Stimulated activated CD8-positive, alpha-beta memory T cell treated with anti-CD3 and anti-CD28 coated beads, Interleukin-12 subunit alpha, Interleukin-12 subunit beta, amount 100 ng/mL, for 24 hours (primary cell): ENCODE measurements around the gene TSPAN2.

ENCODE experiments used
- DNase-seq: peaks from one replicate; pipeline ENCODE4 v3.0.0-alpha.2; 2020; ENCODE audit errors: extremely low read depth

The TSPAN2 gene

DNA sequence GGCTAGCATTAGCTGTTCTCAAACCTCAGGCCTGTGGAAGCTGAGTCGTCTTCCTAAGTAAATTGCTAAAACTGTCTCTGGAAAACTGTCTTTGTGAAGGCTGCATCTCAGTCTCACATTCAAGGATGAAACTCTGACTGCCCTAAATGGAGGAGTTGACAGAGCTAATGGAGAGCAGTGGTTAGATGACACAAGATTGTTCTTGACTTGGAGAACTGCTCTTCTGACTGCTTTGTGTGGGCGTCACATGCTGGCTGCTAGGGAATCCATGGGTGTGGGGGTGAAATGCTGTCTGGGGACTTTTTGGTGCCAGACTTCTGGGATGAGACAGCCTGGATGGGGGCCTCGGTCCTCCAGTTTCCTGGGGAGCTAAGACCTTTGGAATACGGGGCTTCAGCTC lies 24.5 kb upstream of the TSPAN2 start:
- no peak for DNase-seq

DNA sequence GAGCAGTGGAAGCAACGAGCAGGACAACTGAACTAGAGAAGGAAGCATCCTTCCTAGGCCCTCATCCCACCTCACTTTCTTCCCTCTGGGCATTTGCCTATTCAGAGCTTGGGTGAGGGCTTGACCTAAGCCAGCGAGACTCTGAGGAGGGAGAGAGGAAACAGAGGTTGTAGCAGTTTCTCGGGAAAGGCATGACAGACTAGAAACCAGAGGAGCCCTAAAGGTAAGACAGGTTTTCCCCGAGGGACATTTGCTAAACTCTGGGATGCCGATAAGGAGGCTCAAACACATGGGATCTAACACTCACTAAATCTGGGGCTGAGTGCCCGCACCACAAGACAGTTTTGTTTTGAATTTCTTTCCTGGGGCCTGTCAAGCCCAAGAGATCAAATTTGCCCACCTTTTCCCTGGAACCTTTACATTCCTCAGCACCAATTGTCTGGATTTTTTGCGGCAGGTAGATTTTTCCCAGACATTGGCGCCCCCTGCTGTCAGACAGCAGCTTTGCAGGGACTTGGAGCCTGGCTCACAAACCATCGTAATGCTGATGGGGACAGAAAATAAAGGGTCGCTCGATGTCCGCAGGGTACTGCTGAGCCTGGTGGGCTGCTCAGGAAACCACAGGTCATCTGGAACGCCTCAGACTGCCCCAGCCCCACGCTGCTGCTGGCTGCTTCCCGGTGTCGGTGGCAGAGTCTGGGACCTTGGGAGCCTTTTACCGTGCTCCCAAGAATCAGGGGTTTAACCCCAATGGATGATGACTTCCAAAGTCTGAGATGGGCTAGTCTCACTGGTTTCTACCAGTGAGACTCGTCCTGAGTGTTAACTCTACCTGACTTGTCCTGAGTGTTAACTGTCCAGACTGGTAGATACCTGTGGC lies 23.4 kb upstream of the TSPAN2 start:
- no peak for DNase-seq

DNA sequence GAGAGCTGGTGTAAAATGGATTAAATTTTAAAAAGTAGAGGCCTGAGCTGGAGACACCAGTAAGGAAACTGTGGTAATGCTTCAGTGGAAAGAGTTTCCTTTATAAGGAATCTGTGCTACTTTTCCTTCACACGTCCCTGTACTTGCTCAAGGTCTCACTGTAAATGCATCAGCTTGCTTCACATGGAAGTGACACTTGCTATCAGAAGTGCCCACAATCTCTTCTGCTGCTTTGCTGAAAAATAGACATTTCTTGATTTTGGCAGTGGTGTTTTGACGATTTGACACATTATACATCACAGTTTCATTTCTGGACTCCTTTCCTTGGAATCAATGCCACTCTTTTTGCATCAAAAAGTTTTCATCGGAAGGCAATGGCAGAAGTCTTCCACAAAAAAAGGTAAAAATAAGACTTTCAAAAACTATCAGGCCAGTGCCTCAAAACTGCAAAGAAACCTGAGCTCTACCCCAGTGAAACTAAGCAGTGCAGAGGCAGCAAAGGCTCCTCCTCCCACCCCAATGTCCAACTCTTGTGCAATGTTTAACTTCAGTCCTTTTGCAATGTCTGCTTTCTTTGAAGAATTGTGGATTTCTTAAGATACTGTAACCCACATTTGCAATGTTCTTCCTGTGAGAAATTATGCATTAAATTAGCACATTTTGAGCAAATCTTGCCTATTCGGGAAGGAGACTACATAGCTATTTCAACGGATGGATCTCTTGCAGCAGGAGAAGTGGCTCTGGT lies 18.4 kb upstream of the TSPAN2 start:
- DNase-seq = no peak

DNA sequence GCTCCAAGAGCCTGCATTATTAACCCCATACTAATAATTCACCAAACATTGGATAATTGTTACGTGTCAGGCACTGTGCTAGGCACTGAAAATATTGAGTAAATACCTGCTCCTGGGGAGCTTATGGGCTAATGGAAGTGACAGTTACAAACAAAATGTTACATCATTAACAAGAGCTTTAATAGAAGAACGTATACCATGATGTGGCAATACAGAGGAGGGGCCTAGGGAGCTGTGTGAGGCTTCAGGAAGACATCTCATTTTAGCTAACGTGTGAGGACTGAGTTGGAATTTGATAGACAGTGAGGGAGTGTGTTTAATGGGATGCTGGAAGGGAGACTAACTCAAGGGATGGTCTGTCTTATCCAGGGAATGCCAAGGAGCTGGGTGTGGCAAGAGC lies 16.5 kb upstream of the TSPAN2 start:
- DNase-seq = no peak

DNA sequence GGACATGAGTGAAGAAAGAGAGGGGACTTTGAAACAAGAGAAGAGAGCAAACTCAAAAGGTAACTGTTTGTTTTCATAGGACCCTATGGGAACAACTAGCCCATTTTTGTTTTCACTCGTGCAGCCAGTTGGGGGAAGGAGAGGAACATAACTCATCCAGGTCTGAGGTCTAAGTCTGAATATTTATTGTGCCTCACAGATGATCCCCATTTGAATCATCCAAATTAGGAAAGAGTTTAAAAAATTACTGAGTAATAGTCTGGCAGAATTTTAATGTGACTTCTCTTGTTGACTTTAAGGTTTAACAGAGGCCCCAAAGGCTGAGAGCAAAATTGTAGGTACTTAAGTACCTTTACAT lies 10.4 kb upstream of the TSPAN2 start:
- DNase-seq = no peak

DNA sequence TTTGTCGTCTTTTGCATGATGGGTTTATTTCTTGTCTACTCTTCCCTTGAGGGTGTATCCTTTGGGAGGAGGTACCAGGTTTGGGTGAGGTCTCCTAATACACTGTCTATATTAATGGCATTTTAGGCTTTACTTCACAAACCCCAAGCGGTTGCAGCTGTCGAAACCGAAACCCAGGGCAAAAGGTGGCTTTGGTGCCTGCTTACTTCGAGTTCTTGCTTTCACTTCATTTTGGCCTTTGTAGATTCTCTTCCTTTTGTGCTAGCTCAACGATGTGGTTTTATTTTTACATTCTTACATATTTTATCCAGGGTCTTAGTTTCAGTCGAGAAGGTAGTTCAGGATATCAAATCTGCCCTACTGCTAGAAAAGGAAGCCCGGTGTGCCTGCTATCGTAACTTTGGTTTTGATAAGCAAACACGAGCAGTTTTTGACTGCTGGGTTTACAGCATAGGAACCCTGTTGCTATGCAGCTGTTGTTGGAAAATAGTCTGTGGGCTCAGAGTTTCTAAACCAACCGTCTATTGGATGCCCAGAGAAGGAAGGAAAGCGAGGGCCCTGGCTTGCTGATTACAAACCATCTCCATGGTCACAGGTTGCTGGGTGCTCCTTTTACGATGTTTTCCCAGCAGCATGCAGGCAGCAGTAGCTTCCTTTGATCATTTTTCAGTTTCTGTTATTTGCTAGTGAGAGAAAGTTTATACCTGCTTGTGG lies 9.8 kb upstream of the TSPAN2 start:
- no peak for DNase-seq

DNA sequence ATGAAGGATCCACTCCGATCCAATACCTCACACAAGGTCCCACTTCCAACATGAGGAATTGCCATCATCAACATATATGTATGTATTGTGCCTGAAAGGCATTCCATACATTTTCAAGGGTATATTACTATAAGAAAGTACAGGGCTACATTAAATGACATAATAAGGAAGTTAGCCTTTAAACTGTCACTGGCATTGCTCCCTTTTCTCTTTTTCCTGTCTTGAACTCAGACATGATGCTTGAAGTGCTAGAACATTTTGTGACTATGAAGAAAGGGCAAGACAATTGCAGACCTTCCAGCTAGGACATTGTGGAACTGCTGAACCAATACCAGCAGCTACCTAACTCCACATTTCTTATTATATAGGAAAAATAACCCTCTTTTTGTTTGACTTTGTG lies 2.9 kb upstream of the TSPAN2 start:
- no peak for DNase-seq

DNA sequence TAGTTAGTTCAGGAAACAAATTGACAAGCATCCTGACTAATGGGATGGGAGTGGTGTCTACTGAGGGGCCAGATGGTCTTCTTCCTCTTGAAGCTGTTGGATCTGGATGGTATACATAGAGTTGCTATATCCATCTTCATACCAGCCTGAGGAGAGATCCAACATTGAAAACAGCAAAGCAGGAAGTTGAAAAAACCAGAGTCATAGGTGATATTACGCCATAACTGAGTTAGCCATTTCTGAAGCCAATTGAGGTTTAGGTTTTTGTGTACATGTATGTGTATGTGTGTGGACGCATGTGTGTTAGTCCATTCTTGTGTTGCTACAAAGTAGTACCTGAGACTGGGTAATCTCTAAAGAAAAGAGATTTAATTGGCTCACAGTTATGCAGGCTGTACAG lies 2.3 kb upstream of the TSPAN2 start:
- DNase-seq = no peak

DNA sequence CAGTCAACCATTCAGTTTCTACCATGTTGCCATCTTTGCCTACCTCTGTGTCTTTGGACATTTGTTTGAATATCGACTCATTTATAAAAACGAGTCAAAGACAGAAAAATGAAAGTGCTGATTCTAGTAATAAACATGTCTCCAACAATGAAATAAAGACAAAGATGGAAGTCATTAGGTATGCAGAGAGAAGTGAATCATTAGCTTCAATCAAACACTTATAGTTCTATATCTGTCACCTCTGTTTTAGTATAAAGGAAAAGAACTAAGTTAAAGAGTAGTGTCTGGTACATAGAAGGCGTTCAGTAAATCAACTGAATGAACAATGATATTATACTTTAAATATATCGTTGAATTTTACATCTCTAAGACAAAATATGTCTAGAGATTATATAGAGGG lies 1.7 kb upstream of the TSPAN2 start:
- DNase-seq = no peak

DNA sequence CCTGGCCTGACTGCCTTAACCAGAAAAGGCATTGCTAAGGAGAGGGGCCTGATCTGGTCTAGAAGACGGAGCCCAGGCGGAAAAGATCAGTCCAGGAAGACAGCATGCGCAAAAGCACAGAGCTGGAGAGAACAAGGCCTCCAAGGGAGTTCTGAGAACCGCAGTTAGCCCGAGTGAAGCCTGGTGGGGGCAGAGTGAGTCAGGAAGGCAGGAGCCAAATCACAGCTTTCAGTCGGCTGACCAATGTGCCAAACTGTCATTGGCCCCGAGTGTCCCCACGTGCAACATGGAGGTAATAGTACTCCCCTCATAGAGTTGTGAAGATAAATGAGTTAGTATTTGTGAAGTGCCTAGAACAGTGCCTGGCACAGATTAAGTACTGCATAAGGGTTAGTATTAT lies 1.2 kb upstream of the TSPAN2 start:
- no peak for DNase-seq

DNA sequence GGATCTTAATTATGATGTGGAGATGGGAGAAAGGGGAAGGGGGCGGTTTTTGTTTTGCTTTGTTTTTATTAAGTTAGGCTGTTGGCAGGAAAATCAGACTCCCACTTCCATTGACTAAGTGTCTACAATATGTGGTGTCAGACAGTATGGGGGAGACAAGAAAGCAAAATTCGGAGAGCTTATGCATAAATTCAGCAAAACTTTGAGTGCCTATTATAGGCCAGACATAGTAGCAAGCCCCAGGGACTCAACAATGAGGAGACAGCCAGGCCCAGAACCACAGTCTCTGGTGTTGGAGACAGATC lies 835 bp upstream of the TSPAN2 start:
- DNase-seq = no peak

DNA sequence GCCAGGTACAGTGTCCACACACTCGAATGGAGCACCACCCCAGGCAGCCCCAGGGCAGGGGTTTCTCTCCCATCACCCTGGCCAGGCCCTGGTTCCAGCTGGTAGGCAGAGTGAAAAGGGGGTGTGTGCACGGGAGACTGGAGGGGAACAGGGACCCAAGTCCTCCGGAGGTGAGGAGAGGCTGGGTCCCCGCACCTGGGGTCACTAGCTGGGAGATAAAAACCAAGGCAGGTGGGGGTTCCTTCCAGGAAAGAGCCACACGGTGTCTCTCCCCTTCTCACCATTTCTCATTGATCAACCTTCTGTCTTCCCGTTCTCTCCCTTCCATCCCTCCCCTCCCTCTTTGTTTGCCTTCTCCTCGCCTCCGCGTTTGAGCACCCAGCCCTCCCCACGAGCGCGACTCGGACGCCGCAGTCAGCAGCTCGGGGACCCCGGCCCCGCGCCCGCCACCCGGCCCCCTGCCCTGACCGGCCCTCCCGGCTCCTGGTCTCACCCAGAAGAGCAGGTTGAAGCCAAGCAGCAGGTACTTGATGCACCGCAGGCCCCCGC lies 358 bp downstream of the TSPAN2 start:
- DNase-seq = no peak

DNA sequence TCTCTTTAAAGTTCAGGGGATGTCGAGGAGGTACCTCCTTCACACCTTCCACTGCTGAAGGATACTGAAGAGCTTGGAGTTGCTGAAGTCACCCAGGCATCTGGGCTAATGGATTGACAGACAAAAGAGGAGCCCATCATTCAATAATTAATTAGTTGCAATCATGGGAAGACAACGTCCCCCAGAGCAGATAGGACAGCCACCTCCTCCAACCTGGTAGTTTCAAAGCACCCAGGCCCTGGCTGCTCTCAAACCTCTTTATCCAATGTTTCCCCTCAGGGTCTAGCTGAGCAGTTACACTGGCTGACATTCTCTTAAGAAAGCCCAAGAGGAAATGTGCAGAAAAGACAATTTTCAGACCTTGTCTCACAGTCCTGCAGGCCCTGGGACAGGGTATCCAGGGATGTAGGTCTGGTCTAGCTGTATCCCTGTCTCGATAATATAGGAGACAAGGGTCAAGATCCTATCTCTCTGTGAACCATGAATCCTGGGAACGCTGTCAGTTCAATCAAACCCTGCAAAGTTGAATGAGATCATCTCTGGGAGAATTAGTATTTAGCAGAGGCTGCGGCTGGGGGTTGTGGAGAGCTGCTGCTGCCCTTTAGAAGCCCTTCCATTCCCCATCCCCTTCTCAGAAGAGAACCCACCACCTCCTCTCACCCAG lies 1.1 kb downstream of the TSPAN2 start:
- no peak for DNase-seq

DNA sequence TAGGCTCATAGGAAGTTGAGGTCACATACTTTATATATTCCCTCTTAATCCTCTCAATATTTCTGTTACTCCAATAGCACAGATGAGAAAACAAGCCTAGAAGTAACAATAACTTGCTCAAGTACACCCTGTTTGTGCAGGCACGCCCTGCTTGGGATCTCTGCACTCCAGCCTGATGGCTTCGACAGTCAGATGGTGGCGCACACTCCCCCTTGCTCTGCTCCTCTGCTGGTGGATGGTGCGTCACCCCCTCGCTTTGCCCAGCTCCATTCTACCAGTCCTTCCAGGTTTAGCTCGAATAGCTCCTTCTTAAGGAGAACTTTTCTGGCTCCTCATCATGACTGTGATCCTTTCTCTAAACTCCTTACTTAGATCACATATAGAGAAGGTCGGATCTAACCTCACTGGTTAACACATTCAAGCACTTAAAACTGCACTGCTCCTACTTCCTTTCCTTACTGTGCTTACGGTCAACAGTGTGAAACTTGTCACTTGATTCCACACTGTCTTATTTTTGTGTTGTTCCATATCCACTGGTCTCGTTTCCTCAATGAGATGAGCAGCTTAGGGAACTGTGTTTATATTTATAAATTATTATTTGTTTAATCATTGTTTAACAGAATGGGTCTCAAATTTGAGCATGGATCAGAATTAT lies 3.0 kb downstream of the TSPAN2 start:
- DNase-seq = no peak

DNA sequence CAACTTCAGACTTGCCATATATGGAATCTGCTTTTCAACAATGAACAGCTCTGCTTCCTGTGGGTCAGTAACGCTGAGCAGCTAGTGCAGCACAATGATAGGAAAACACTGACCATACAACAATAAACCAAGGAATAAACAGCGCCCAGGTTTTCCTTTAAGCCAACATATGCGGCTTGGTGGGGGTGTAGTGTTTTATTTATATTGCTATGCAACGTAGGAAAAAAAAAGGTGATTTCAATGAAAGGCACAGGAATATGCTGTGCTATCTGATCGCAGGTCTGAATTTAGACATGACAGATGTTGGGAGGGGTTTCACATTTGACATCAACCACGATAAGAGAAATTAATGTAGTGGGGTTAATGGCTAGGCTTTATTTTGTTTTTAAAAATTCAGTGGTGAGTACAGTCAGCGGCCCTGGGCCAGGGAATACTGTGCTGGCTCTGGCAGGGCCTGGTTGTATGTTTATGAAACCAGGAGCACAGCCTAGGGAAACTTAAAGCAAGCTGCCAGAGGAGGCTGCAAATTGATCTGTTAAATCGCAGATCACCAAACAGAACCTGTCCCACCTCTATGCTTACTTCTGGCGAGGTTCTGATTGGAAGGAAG lies 4.3 kb downstream of the TSPAN2 start:
- DNase-seq = no peak

DNA sequence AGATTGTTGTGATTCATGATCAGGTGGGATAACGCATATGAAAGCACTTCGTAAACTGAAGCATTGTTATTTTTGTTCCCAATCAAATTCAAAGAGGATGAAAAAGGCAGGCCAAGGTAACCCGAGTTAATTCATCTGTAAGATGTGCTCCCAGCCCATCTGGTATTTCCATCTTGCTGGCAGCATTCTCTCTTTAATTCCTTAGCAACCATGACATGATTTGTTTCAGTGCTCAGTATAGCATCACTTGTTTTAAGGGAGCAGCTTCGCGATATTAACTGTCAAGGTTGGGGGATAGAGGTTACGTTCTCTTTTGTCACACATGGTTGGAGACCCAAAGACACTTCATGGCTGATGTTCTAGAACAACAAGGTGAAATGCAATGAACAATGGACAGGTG lies 6.4 kb downstream of the TSPAN2 start:
- no peak for DNase-seq

DNA sequence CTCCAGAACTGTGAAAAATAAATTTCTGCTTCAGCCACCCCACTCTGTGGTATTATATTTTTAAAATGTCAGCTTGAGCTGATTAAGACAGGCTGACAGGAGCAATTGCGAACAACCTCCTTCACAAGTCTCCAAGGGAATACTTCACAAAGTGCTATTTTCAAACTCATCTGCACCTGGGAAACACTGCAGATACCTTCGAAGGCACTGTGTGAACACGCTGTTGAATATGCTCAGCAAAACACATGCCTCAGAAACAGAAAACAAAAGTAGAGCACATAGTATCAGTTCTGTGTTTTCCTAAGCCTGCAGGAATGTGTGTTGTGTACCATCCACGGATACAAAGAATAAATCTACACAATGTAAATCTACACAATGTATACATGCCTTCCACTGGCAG lies 10.6 kb downstream of the TSPAN2 start:
- no peak for DNase-seq

DNA sequence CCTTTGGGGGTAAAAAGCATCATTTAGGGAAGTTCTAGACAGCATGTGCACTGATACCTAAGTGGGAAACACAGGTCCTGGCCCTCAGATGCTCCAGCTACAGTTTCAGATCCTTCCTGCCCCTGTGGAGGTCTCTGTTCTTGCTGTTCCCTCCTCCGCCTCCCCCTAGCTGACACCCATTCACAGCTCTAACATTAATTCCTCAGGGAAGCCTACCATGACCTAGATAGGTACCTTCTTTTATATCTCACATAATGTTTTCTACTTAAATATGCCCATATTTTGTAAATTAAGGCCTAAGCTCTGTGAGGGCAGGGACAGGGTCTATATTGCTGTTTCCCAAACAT lies 11.3 kb downstream of the TSPAN2 start:
- DNase-seq = no peak

DNA sequence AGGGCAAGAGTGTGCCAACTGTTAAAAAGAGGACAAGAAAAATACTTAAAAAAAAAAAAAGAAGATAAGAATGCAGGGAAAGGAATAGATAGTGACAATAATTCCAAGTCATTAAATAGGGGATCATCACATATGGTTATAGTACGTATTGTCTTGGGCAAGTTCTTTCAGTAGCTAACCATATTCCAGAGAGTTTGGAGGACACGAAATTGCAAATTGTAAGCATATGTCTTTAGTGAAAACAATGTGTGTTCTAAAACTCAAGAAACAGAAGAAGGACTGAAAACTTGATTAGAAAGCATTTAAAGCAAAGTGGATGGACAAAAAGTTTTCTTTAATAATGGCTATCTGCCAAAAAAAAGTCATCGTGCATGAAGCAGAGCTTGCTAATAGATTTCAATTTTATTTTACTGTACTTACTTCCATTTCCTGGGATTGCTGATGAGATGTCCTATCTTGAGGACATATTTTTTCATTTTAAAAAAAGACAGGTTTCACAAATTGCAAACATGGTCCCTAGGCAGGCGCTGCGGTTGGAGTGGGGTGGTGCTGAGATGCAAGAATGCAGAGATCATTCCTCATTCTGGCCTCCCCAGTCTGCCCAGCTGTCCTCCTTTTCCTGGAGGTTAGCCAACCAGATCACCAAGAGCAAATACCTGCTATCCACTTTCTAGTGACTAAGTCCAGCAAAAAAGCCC lies 11.9 kb downstream of the TSPAN2 start:
- DNase-seq = no peak

DNA sequence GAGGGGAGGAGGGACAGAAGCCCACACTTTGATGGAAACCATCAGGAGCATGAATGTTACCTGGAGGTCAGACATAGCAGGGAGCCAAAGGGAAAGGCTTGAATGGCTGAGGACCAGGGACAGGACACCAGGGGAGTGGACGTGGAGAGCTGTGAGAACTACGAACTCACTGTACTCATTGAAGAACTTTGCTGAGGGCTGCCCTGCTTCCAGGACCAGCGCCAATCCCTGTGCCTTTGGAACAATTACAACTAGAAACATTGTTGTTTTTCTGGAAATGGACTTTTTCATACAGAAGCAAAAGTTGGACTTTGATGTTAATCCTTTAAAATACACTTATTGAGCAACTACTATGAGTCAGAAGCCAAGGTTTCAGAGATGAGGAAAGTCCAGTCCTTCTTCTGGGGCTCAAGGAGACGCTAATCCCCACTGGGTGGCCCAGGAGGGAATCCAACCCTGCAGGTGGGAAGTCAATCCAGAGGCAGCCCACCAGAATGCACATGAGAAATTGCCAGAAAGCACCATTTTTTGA lies 12.9 kb downstream of the TSPAN2 start:
- DNase-seq = no peak
